ENCODE measurements around the gene IL22RA1. TPM values are rescaled to one million over a fixed set of nuclear protein-coding genes. Genes with fewer than 3 reads are reported as not detected.

IL22RA1 gene
- polyA plus RNA-seq, 1 donor, result not detected

- DNase-seq (ENCODE audit: low read depth), result no peak
These were observed 68.7 kb downstream of the IL22RA1 start for GRCh38 chr1:24074196-24074595.

- no peak for DNase-seq (ENCODE audit: low read depth)
These were observed 71.0 kb downstream of the IL22RA1 start for GRCh38 chr1:24071941-24072340.

- DNase-seq (ENCODE audit: low read depth), result peak; percentile 31
These were observed 72.0 kb downstream of the IL22RA1 start for GRCh38 chr1:24070821-24071393.

- no peak for DNase-seq (ENCODE audit: low read depth)
These were observed 73.1 kb downstream of the IL22RA1 start for GRCh38 chr1:24069817-24070216.

Other genes with a start within 250 kb of the IL22RA1 start
- gene CNR2, start 229.8 kb downstream of the IL22RA1 start, polyA plus RNA-seq (ENCODE audit: insufficient read length), result 0.06 TPM
- 91.3 TPM for gene PNRC2, start 183.3 kb downstream of the IL22RA1 start, polyA plus RNA-seq (ENCODE audit: insufficient read length)
- gene SRSF10, start 162.8 kb downstream of the IL22RA1 start, polyA plus RNA-seq (ENCODE audit: insufficient read length), result 117 TPM
- gene MYOM3, start 31.0 kb downstream of the IL22RA1 start, polyA plus RNA-seq (ENCODE audit: insufficient read length), result 425 TPM
- 0.10 TPM for gene IFNLR1, start 44.1 kb upstream of the IL22RA1 start, polyA plus RNA-seq (ENCODE audit: insufficient read length)
- gene GRHL3, start 176.2 kb upstream of the IL22RA1 start, polyA plus RNA-seq (ENCODE audit: insufficient read length), result 0.27 TPM